ENCODE results near the gene ANKH. TPM values are rescaled to one million over a fixed set of nuclear protein-coding genes. Genes with fewer than 3 reads are reported as not detected.

The ANKH gene
- total and polyA plus RNA-seq, 10 of the 15 experiments (the other 5 are each of a cell fraction or from before 2014, with no cell fraction given), result 2.1 to 43.9 (median 14.4) TPM

- no peak for TF ChIP-seq CUX1 (IDR thresholded peaks at IDR 0.05; ENCODE audit: insufficient replicate concordance, low read depth, low read length)
- no peak for TF ChIP-seq REST (IDR thresholded peaks at IDR 0.05; ENCODE audit: low read depth, low read length)
- TF ChIP-seq ZNF687 (IDR thresholded peaks at IDR 0.05), result peak; percentile 96
- no peak for TF ChIP-seq RFX5 (IDR thresholded peaks at IDR 0.05; ENCODE audit: low read depth, low read length)
- no peak for TF ChIP-seq CBX3 (IDR thresholded peaks at IDR 0.05; ENCODE audit: borderline replicate concordance, low read depth)
- TF ChIP-seq YBX1 (IDR thresholded peaks at IDR 0.05), result no peak
- TF ChIP-seq SMAD1 (IDR thresholded peaks at IDR 0.05; ENCODE audit: low read depth, partially characterized antibody), result no peak
- 0 out of 2 replicates have a peak, but pooled peaks have one; percentile 48 for TF ChIP-seq ZNF217 (IDR thresholded peaks at IDR 0.05)
- TF ChIP-seq SREBF2 (IDR thresholded peaks at IDR 0.05; ENCODE audit: low read length), result no peak
- TF ChIP-seq BHLHE40 (IDR thresholded peaks at IDR 0.05; ENCODE audit: borderline replicate concordance in 1 of 2, low read depth in 2 of 2, low read length in 1 of 2), result peak; percentile 43 to 74; a peak in 3 of 4 replicates
- TF ChIP-seq CHD2 (IDR thresholded peaks at IDR 0.05; ENCODE audit: borderline replicate concordance, low read depth, low read length), result no peak
- no peak for TF ChIP-seq FOXM1 (IDR thresholded peaks at IDR 0.05; ENCODE audit: low read depth, low read length)
- TF ChIP-seq CEBPB (IDR thresholded peaks at IDR 0.05; ENCODE audit: borderline replicate concordance in 1 of 2, low read depth in 2 of 2, low read length in 2 of 2), result no peak
- TF ChIP-seq ZNF274 (IDR thresholded peaks at IDR 0.05; ENCODE audit: insufficient read depth, insufficient read length), result no peak
Observed at GRCh38 chr5:14664270-14665100, 207.1 kb downstream of the ANKH start, which contains the start of gene OTULIN (continued).

Data from GM12878 (cell line).